Measurements from ENCODE around the gene KCNMB4.

GRCh38 chr12:70422631-70423030, 56.5 kb downstream of the KCNMB4 start:
- TF ChIP-seq CTCF (IDR thresholded peaks at IDR 0.05) (no peak), POLR2A (IDR thresholded peaks at IDR 0.05) (no peak)
